Activated CD8-positive, alpha-beta memory T cell treated with anti-CD3 and anti-CD28 coated beads, Interleukin-2, amount 50 U/mL, for 1 hour (primary cell): ENCODE data around the gene TYMP.

Source experiments
- DNase-seq: peaks from one replicate; pipeline ENCODE4 v3.0.0-alpha.2; 2020; ENCODE audit errors: extremely low read depth

The TYMP gene, protein sequence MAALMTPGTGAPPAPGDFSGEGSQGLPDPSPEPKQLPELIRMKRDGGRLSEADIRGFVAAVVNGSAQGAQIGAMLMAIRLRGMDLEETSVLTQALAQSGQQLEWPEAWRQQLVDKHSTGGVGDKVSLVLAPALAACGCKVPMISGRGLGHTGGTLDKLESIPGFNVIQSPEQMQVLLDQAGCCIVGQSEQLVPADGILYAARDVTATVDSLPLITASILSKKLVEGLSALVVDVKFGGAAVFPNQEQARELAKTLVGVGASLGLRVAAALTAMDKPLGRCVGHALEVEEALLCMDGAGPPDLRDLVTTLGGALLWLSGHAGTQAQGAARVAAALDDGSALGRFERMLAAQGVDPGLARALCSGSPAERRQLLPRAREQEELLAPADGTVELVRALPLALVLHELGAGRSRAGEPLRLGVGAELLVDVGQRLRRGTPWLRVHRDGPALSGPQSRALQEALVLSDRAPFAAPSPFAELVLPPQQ

DNA sequence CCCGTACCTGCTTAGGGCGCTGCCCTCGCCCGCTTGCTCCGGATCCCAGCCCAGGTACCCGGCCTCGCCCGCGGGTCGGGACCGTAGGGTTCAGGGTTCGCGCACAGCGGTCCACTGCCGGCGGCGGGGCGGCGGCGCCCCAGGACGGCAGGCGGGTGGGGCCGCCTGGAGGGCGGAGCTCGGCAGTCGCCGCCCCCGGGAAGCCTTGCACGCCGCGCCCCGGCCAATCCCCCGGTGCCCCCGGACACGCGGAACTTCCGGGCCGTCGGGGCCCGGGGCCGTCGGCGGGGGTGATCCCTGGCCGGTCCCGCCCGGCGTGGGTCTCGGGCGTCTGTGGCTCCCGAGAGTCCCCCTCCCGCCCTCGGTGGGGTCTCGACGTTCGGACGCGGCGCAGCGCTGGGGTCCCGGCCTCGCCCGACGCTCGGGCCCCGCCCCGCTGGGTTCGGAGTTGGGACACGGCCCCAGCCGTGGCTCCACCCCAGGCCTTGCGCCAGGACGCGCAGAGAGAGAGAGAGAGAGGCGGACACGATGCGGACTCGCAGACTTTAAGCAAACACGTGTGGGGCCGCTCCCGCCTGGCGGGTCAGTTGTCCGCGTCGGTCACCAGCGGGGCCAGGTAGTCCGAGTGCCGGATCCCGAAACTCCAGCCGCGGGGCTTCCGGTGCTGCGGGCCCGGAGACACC lies at the start of gene TYMP:
TYMP (minus strand) TSS at position 116 of the 683 bp plus-strand sequence. CDS start 303 bp downstream, outside the sequence.
- no peak for DNase-seq

DNA sequence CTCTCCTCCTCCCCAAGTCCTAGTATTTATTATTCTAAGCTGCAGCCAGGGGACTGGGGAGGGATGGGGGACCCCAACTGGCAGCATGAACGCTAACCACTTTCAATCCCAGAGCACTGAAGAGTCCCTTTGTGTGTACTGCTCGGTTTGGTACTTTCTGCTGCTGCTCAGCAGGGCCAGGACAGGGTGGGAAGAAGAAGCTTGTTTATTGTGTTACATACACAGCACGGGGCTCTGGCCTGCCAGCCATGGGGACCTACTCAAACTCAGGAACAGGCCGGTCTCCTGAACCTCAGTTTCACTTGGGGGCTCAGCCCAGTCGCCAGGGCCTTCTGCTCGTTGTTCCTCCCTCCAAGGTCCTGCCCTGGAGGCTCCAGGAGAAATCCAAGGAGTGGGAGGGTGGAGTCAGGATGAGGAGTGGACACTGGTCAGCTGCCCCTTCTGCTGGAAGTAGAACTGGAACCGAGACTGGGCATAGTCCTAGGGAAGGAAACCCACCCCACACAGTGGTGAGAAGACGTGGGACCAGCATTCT lies 49.0 kb upstream of the TYMP start:
- no peak for DNase-seq

DNA sequence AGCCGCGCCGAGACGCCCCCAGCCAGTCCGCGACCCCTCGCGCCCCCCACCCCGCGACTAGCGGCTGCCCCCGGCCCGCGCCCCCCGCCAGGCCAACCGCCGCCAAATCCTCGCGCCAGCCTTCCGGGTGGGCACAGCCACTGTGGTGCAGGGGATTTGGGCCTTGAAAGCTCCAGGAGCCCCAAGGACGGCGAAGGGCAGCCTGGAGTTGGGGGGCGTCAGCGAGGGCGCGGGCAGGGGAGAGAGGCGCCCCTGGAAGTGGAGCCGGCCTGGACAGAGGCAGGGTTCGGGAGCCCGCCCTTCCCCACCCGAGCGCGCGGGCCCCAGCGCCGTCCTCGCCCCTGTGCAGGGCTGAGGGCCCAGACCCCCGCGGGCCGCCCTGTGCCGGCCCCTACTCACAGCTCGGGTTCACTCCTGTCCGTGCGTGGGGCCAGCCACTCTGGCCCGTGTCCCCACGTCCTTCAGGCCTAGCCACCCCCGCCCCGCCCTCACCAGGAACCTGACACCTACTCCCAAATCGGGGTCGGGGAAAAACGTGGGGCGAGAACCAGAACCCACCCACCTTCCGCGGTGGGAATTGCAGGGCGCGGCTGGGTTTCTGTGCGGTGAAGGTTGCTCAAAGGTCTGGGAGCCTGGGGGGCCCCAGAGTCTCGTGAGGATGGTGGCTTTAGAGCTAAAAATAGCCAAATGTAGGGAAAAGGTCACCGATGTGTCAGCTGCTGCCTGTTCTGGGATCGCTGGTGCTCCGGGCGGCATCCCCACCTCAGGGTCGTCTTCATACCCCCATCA lies 48.4 kb upstream of the TYMP start, which contains the start of gene CPT1B:
CPT1B (minus strand) TSS at position 441 of the 789 bp plus-strand sequence. CDS start 512 bp downstream, outside the sequence.
- no peak for DNase-seq

DNA sequence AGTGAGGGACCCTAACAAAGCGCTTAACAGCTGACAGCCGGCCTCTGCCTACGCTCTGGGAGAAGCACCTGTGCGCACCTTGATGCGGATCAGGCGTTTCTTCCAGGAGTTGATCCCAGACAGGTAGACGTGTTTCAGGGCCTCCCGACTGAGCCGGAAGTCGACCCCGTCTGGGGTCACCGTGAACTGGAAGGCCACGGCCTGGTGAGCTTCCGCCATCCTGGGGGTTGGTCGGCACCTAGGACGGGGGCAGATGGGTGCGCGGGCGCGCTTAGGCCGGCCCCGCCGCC lies 47.8 kb upstream of the TYMP start:
- no peak for DNase-seq

DNA sequence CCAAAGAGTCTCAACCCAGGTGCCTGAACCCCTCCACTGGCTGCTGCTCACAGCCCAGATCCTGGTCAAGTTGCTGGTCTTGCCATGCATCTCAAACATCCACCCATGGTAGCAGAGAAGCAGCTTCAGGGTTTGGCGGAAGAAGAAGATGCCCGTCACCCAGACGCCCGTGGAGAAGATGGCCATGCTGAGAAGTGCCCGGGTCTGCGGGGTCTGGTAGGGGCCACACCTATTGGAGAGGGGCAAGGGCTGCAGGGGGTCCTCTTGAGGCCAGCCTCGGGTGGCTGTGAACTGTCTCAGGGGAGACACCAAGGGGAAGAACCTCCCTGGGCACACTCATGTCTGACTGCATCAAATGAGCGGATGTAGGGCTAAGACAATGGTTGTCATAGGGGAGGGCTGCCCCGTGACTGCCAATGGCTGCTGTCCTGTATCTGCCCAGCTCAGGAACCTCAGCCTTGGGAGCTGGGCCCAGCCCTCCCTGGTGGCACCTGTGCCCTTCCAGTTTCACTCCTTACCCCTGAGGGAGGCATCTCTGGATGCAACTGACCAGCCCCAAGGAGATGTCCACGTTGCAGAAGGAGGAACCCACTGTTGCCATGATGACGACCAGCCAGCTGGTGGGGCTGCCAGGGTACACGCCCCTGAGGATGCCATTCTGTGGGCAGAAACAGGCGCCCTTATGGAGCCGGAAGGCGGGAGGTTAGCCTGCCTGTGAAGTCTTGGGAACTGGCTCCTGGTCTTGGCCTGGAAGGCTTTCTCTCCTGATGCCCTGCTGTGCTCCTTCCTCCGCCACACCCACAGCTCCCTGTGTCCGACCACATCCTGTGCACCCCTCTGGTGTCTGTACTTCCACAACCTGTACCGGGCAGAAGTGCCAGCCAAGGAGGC lies 47.2 kb upstream of the TYMP start:
- no peak for DNase-seq

DNA sequence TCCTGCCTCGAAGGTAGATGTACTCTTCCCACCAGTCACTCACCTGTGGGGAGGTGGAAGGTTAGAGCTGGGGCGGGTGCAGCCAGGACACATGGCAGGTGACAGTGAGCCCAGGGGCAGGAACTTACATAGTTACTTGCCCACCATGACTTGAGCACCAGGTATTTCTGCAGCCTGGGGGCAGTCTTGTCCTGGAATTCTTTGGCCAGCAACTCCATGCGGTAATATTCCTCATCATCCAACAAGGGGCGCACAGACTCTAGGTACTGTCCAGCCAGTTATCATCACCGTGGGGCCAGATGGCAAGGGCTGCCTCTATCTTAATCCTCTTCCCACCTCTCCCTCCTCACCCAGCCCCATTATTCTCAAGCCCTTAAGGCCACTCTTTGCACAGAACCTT lies 46.3 kb upstream of the TYMP start:
- DNase-seq, result no peak

DNA sequence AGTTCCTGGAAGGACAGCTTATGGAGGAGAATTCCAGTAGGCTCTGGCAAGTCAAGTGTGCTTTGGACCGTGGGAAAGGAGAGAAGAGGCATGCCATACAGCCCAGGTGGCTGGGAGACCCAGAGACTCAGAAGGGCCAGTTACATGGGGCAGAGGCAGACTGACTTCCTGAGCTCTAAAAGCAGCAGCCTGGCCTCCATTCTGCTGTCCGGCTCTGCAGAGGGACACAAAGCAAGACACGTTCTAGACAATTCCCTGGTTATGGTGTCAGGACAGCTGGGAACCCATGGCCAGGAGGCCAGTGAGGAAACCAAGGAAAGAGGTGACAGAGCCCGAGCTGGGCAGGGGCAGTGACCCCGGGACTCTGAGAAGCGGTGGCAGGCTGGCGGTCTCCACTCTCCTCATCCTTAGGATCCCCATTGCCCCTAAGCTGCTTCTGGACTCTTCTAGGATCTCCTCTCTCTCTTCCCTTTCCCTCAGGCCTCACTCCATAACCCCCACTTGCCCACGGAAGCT lies 45.7 kb upstream of the TYMP start:
- DNase-seq, result no peak

DNA sequence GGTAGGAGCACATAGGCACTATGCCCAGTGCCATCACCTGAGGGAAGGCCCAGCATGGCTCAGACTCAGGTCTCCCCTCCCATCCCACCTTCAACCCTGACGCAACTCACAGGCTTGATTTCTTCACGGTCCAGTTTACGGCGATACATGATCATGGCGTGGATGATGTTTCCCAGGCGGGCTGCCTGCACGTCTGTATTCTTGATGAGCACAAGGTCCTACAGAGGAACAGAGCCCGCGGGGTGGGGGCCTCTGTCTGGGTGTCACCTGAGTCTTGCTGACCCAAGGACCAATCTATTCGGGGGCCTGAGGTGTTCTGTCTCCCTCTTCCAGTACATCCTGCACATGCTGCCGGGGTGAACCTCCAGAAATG lies 44.6 kb upstream of the TYMP start:
- DNase-seq, result no peak

DNA sequence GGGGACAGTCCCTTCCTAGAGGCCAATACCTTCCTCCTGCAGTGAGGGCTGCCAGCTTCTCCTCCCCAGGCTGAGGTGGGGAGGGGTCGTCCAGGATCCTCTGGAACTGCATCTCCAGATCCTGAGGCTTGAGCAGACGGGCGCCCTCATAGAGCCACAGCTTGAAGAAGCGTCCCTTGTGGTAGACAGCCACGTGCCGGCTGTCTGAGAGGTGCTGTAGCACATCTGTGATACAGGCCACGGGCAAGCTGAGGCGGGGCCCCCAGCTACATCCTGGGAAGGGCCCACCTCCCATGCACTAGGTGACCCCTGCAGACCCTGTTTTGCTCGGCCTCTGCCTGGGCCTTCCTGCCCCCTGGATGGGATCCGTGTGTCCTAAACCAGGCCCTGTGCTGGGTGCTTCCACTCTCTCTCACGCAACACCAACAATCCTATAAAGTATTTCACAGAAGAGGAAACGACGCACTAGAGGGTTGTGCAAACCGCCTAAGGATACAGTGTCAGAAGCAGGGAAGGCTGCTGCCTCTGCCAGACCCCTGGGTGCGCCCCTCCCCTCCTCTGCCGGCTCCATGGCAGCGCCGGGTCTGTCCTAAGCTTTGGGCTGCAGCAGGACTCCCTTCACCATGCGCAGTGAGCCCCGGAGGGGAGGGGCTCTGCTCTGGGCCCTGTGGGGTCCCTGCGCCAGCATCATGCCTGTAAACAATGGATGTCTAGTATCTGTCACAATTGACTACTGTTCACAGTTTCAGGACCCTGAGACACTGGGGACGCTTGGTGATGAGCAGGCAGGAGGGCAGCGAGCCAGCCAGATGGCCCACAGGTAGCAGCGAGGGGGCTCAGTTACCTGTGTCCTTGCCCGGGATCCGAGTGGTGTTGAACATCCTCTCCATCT lies 43.9 kb upstream of the TYMP start:
- no peak for DNase-seq

DNA sequence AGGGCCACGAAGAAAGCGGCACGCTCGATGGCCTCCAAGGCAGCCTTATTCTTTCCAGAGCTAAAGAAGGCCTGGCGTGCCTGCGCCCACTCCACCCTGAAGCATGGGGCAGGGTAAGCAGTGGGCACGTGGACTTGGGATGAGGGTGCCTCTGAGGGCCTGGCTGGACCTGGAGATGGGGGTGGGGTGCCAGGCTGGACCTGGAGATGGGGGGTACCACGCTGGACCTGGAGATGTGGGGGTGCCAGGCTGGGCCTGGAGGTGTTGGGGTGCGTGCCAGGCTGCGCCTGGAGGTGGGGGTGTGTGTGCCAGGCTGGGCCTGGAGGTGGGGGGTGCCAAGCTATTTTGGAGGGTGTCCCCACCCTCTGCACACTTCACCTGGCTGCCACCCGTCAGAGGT lies 43.2 kb upstream of the TYMP start:
- DNase-seq, result no peak

DNA sequence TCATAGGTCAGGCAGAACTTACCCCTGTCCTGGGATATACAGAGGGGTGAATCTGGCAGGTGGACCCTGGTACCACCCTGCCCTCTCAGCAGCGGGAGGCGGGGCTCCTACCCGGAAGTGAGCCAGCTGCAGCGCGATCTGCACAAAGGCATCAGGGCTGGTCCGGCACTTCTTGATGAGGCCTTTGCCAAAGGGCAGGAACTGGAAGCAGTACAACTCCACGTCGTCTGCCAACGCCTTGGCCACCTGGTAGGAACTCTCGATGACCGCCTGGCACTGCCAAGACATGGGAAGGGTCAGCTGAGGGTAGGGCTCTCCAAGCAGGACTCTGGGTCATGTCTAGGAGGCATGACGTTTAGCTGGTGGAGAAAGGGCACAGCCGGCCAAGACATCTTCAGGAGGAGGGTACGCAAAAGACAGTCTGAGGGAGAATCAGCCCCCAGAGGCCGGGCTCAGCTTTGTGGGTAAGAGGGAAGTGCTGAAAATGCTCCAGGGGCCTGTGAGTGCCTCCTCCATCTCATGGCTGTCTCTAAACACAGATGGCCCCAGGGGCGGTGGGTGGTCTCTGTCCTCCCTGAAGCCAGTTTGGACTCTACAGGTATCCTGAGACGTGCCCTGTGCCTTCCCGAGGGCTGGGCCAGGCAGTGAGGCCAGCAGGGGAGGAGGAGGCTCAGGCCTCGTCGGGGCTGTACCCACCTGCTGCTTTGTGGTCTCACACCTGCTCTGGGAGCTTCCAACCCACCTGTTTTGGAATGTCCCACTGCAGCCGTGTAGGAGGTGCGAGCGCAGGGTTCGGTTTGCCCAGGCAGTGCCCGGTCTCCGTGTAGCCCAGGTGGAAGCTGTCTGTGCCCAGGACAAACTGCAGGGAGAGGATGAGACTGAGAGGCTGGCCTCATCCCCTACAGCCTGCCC lies 41.7 kb upstream of the TYMP start:
- DNase-seq, result no peak

DNA sequence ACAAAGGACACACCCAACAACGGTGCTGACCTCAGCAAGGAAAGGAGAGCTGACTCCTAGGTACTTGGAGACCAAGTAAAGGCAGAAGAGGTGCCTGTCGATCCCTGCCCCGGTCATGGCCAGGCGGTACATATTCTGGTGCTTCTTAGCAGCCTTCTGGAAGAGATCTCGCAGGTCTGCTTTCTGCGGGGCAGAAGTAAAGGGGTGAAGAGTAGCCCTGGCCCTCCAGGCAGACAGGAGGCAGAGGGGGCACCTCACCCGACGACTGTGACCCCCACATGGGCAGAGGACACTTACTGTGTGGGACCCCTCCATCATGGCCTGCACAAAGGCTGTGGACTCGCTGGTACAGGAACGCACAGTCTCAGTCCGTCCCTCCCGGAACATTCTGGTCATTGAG lies 41.0 kb upstream of the TYMP start:
- DNase-seq, result no peak

DNA sequence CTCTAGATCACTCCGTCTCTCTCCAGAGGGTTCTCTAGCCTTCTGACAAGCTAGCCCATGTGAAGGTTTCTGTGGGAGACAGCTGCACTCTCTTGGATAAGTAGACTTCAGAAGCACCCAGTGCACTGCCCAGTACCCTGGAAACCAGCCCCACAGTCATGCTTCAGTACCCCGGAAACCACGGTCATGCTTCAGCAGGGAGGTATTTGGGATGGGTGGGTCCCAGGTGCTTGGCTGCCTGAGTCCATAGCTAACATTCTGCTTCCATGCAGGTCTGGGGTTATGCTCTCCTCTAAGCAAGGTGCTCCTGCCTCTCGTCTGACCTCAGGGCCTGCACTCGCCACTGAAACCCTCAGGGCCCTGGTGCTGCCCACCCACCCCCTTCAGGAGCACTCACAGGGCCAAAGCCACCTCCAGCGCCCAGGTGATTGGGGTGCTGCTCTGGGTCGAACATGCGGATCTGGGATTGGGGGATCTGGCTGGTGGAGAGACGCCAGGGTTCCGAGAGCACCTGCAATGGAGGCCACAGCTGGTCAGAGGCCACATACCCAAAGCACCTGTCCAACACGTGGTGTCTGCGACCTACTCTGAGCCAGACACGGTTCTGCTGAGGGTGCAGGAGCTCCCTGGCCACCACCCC lies 40.2 kb upstream of the TYMP start:
- no peak for DNase-seq

DNA sequence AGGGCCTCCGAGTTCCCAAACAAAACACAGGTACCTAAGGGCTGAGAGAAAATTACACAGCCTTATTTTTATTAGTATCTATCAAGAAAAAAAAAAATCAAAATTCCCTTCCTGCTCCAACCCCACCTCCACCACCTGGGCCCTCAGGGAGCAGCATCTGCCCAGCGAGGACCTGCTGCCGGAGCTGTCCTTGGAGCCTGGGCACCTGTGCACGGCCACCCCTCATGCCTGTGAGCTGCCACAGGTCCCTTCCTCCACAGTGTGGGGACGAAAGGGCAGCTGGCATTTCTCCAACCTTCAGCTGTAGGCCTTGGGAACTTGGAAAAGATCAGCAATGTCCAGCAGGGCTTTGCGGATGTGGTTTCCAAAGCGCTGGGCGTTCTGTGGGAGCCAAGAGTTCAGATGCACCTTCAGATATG lies 39.2 kb upstream of the TYMP start:
- DNase-seq, result no peak

DNA sequence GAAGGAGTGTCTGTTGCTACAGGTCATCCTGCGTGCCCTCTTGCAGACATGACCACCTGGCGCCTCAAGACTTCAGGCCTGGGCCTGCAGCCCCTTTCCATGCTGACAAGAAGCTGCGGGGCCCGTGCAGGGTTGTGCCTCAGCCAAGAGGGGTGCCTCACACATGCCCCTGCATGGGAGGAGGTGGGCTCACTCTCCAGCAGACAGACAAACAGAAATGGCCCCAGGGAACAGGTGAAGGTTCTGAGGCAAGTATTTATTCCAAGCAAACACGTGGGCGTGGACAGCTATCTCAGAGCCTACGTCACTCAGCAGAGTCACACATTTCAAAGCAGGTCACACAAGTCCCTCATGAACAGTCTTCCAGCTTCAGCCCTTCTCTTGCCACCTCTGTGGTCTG lies 38.8 kb upstream of the TYMP start:
- DNase-seq, result no peak

DNA sequence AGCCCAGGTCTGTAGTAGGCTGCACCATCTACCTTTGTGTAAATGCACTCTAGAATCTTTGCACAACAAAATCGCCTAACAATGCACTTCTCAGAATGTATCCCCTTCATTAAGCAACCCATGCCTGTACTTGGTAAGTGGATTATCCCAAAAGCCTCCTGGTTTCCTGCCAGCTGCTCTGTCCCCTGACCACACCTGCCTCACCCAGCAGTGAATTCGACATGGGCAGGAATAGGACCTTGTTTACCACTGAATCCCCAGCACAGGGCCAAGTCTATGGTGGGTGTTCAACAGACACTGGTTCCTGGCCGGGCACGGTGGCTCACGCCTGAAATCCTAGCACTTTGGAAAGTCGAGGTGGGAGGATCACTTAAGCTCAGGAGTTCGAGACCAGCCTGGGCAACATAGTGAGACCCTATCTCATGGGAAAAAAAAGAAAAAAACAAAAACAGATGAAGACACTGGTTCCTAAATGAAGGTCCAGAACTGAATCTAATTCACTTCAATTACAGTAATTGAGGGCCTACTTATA lies 38.0 kb upstream of the TYMP start:
- no peak for DNase-seq

DNA sequence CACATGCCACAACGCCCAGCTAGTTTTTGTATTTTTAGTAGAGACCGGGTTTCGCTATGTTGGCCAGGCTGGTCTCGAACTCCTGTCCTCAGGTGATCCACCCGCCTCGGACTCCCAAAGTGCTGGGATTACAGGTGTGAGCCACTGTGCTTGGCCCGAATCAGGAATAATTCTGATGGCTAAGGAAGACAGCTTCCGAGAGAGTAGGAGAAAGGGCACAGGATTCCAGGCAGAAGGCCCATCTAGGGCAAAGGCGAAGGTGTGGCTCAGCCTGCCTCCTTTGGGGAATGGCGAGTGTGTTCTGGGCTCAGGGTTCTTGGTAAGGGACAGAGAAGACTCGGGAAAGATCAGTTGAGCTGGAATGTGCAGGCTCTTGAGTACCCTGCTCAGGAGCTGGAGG lies 34.5 kb upstream of the TYMP start:
- DNase-seq, result no peak
